ENCODE measurements around the gene GIT1.
"Not testable (repeated sequence)": the region's sequence is repeated elsewhere in the genome, so short reads cannot be mapped to it uniquely, and the experiment has no call there.

Gene GIT1

GRCh38 chr17:29565643-29566472 lies 23.6 kb downstream of the GIT1 start:
- DNase-seq: peak; percentile 33

- DNase-seq: no peak
Observed at GRCh38 chr17:29563816-29564215, 25.6 kb downstream of the GIT1 start.

GRCh38 chr17:29562615-29563014 lies 26.8 kb downstream of the GIT1 start:
- no peak for DNase-seq

GRCh38 chr17:29561554-29562517 lies 27.6 kb downstream of the GIT1 start:
- peak; percentile 45 for DNase-seq

- DNase-seq: no peak
Observed at GRCh38 chr17:29560316-29560715, 29.1 kb downstream of the GIT1 start.

GRCh38 chr17:29559640-29560039 lies 29.8 kb downstream of the GIT1 start:
- DNase-seq: no peak

GRCh38 chr17:29558139-29558538 lies 31.3 kb downstream of the GIT1 start:
- DNase-seq: not testable (repeated sequence)

- no peak for DNase-seq
Observed at GRCh38 chr17:29557739-29558116, 31.7 kb downstream of the GIT1 start.

- peak; percentile 91 for DNase-seq
Observed at GRCh38 chr17:29557085-29557738, 32.2 kb downstream of the GIT1 start.

- DNase-seq: no peak
Observed at GRCh38 chr17:29555840-29556239, 33.6 kb downstream of the GIT1 start.

GRCh38 chr17:29549177-29549923 lies 40.1 kb downstream of the GIT1 start:
- DNase-seq: no peak

GRCh38 chr17:29546830-29547229 lies 42.6 kb downstream of the GIT1 start:
- no peak for DNase-seq

- DNase-seq: peak; percentile 8
Observed at GRCh38 chr17:29546085-29546484, 43.4 kb downstream of the GIT1 start.

- no peak for DNase-seq
Observed at GRCh38 chr17:29544066-29544465, 45.4 kb downstream of the GIT1 start.

- no peak for DNase-seq
Observed at GRCh38 chr17:29533976-29534375, 55.5 kb downstream of the GIT1 start.

GRCh38 chr17:29526322-29526721 lies 63.1 kb downstream of the GIT1 start:
- DNase-seq: no peak

GRCh38 chr17:29524692-29525091 lies 64.8 kb downstream of the GIT1 start:
- no peak for DNase-seq
